Effector memory CD8-positive, alpha-beta T cell (primary cell): ENCODE data around the gene SPINK14.

Source experiments
- ATAC-seq: fragments of 150-1000 bp; cut with Tn5 transposase; replicated peaks from 2 replicates; pipeline ENCODE4 v1.10.0; 2021; ENCODE audit warnings: mild to moderate bottlenecking, moderate library complexity
- DNase-seq, 3 experiments: peaks; one replicate each; pipeline ENCODE4 v3.0.0; 2021
- H3K27ac Mint-ChIP-seq, 2 donors: one replicate each; pipeline ENCODE4 v1.8.0; 2022; ENCODE audit warnings: mild to moderate bottlenecking in 2 of 2, mixed read lengths in 2 of 2, moderate library complexity in 2 of 2
- H3K27me3 Mint-ChIP-seq, 2 donors: one replicate each; pipeline ENCODE4 v1.8.0; 2022; ENCODE audit warnings: mixed read lengths in 2 of 2
- H3K36me3 Mint-ChIP-seq: one replicate; pipeline ENCODE4 v1.8.0; 2022; ENCODE audit warnings: mild to moderate bottlenecking, moderate library complexity, mixed read lengths; ENCODE audit not compliant: insufficient read depth
- H3K4me1 Mint-ChIP-seq, 2 donors: one replicate each; pipeline ENCODE4 v1.8.0; 2022; ENCODE audit warnings: low read depth in 2 of 2, mixed read lengths in 2 of 2
- H3K4me3 Mint-ChIP-seq, 2 donors: one replicate each; pipeline ENCODE4 v1.8.0; 2022; ENCODE audit warnings: mild to moderate bottlenecking in 2 of 2, mixed read lengths in 2 of 2, moderate library complexity in 2 of 2
- H3K9me3 Mint-ChIP-seq, 2 donors: one replicate each; pipeline ENCODE4 v1.8.0; 2022; ENCODE audit warnings: mixed read lengths in 2 of 2
- total RNA-seq, 9 experiments: gene quantifications; one replicate each; lab custom pipeline; 2026; lab: John Stamatoyannopoulos, UW

The SPINK14 gene, protein sequence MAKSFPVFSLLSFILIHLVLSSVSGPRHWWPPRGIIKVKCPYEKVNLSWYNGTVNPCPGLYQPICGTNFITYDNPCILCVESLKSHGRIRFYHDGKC
- total RNA-seq = 0 to 0.06 (median 0) reads per million in 9 experiments

DNA sequence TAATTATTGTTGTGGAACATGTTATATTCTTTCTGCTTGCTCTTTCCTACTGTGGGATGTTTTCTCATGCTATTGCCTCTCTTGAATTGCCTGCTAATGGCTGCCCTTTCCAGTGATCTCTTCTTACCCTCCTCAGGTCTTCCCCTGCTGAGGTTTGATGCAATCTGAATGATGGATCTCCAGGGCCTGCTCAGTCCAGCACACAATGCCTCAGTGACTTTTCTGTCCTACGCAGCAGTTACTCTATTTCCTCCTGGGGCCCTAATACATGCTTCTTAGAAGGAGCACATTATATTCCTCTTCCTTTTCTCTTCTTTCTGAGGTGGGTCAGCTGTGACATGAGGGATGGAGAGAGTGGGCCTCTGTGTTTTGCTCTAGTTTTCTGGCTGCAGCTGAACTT, at the start of gene SPINK14:
Gene SPINK14, plus strand, starts transcription at position 301 of the 400 bp plus-strand sequence. CDS start 1,187 bp downstream, outside the sequence.
- no peaks in the 10 kb centered on the region for H3K36me3 Mint-ChIP-seq
- no peak within 1 kb of the TSS for H3K27ac Mint-ChIP-seq
- ATAC-seq (no peak), DNase-seq (no peak)
- H3K9me3 Mint-ChIP-seq = no peaks in the 10 kb centered on the region
- H3K4me3 Mint-ChIP-seq = no peak within 1 kb of the TSS
- peaks cover 7 to 10% of the 10 kb centered on the region in 2 donors for H3K27me3 Mint-ChIP-seq
- no peaks in the 10 kb centered on the region for H3K4me1 Mint-ChIP-seq

DNA sequence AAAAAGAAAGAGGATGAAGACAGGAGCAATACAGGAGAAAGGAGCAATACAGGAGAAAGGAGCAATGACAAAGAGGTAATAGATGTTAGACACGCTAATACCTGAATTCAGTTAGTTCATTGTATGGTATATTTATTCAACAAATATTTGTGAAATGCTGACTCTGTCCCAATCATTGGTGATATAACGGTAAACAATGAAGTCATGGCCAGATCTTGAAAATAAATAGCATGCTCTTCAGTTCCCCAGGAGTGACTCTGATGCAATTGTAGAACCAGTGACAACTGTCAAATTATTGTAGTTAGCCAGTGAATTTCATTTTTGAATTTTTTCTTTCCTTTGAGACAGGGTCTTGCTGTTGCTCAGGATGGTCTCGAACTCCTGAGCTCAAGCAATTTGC, 48.0 kb upstream of the SPINK14 start:
- Mint-ChIP-seq H3K9me3 (no peaks in the 10 kb centered on the region), H3K36me3 (no peaks in the 10 kb centered on the region), H3K27me3 (no peaks in the 10 kb centered on the region), H3K4me3 (no peak overlapping the region), H3K27ac (no peak overlapping the region), H3K4me1 (no peaks in the 10 kb centered on the region)
- ATAC-seq (no peak), DNase-seq (no peak)

DNA sequence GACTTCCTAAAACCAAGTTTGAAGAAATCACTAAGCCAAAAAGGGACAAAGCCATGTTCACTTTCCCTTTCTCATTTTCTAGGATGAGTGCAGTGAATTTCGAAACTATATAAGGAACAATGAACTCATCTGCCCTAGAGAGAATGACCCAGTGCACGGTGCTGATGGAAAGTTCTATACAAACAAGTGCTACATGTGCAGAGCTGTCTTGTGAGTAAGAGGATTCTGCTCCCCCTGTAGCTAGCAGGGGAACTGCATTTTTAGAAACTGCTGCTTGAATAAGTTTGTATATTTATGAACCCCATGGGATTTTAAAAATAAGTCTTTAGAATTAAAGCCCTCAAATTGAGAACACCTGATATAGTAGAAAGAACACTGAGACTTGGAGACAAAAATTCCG, 42.7 kb upstream of the SPINK14 start:
- no peak for DNase-seq
- H3K36me3 Mint-ChIP-seq = peaks cover 3% of the 10 kb centered on the region
- H3K4me1 Mint-ChIP-seq = no peaks in the 10 kb centered on the region
- H3K9me3 Mint-ChIP-seq = peaks cover 0 to 4% of the 10 kb centered on the region in 2 donors
- no peak overlapping the region for H3K4me3 Mint-ChIP-seq
- no peak for ATAC-seq
- no peak overlapping the region for H3K27ac Mint-ChIP-seq
- H3K27me3 Mint-ChIP-seq = no peaks in the 10 kb centered on the region

DNA sequence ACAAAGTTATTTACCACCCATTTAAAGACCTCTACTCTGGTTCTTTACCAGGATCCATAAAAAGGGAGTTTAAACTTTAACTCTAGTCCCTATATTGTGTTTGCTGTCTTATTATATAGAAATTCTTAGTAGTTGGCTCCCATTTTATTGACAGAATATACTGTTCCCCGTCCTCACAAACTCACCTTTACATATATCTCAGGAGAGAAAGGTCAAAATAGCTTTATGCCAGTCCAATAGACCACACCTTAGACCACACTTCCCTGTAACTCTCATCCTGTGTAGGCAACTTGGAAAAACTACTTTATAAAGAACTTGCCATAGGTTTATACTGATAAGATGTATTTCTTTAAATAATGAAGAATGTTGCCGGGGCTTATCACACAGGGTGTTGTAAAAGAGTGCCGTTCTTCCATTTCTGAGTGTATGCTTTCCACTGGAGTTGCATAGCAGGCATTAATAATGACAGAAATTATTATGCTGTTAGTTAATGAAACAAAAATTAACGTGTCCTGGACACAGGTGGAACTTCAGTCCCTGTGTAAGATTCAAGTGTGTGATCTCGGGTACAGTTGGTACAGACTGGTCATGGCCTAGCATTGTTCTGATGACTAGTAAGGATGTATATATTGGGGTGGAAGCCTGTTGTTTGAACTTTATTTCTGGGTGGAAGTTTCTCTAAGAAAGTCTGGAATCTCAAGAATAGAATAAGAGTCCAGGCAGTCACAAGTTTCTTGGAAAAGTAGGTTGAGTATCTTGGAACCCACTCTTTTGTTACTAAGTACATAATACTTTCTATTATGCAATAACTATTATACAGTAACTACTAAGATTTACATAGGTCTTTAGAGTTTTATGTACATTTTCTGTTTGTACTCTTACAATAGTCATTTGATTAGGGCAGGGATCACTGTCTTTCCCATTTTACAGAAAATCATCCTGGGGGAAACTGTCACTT, 33.0 kb upstream of the SPINK14 start:
- no peaks in the 10 kb centered on the region for H3K9me3 Mint-ChIP-seq
- no peaks in the 10 kb centered on the region for H3K36me3 Mint-ChIP-seq
- H3K4me1 Mint-ChIP-seq = no peaks in the 10 kb centered on the region
- no peak overlapping the region for H3K27ac Mint-ChIP-seq
- DNase-seq (no peak), ATAC-seq (no peak)
- H3K4me3 Mint-ChIP-seq = no peak overlapping the region
- peaks cover 0 to 8% of the 10 kb centered on the region in 2 donors for H3K27me3 Mint-ChIP-seq

DNA sequence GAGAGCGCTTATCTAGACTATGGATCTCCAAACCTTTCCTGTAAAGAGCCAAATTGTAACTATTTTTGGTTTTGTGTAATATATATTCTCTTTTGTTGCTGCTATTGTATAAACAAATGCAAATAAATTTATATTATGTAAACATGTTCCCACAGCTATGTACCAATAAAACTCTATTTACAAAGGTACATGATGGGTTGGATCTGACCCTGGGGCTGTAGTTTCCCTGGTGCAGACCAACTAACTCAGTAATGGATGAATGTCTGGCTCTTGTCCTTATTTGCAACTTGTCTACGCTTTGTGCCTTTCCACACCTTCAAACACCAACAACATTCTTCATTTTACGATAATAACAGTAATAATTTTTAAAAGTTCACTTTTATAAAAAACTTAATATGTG, 27.5 kb upstream of the SPINK14 start:
- Mint-ChIP-seq H3K36me3 (no peaks in the 10 kb centered on the region), H3K9me3 (no peaks in the 10 kb centered on the region), H3K4me3 (no peak overlapping the region), H3K27ac (no peak overlapping the region), H3K4me1 (no peaks in the 10 kb centered on the region), H3K27me3 (peaks cover 0 to 8% of the 10 kb centered on the region in 2 donors)
- ATAC-seq = no peak
- no peak for DNase-seq

DNA sequence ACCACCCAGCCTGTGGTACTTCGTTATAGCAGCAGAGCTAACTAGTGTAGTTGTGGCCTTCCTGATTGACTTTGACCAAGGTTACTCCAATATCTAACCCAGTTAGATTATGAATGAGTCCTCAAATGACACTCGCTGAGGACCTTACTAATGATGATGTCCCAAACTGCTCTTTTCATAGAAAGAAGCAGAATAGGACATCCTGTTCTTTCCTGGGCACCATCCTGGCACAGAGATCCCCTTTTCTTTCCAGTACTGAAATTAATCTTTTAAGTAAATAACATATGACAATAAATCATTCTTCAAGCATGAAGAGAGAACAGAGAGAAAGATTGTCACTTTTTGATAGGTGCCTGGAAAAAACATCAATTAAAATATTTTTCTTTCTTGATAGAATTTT, 26.7 kb upstream of the SPINK14 start:
- no peak for DNase-seq
- no peak for ATAC-seq
- Mint-ChIP-seq H3K9me3 (no peaks in the 10 kb centered on the region), H3K4me1 (no peaks in the 10 kb centered on the region), H3K27me3 (peaks cover 0 to 13% of the 10 kb centered on the region in 2 donors), H3K4me3 (no peak overlapping the region), H3K27ac (no peak overlapping the region), H3K36me3 (no peaks in the 10 kb centered on the region)

DNA sequence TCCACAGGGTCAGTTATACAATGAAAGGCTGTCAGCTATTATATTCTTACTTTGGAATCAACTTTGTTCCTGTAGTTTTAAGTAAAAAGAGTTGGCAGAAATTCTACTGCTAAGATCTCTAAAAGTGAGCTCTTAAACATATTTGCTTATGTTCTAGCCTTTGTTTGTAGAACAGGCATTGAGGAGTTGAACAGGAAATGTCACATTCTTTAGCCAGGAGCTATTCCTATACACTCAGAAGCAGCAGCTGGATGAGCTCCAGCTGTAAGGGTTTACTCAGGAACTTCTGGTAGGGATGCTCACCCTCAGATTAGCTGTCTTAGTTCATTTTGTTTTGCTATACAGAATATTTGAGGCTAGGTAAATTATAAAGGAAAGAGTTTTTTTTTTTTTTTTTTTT, 22.4 kb upstream of the SPINK14 start:
- Mint-ChIP-seq H3K36me3 (no peaks in the 10 kb centered on the region), H3K27ac (no peak overlapping the region), H3K27me3 (peaks cover 0 to 14% of the 10 kb centered on the region in 2 donors), H3K9me3 (no peaks in the 10 kb centered on the region), H3K4me3 (no peak overlapping the region), H3K4me1 (no peaks in the 10 kb centered on the region)
- DNase-seq = no peak
- ATAC-seq = no peak

DNA sequence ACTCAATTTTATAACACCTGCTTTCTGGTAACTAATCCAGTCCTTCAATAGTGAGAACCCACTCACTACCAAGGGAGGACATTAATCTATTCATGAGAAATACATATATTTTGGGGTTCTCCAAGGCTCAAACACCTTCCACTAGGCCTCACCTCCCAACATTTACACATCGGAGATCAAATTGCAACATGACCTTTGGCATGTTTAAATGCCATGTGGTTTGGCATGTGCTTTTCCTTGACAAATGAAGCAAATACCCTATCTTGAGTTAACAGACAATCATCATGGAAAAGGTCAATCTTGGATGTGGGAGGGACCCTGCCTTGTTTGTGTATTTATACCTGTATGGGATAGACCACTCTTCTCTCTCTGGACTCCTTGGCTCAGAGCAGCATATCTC, 21.9 kb upstream of the SPINK14 start:
- Mint-ChIP-seq H3K9me3 (no peaks in the 10 kb centered on the region), H3K27ac (no peak overlapping the region), H3K36me3 (no peaks in the 10 kb centered on the region), H3K4me1 (no peaks in the 10 kb centered on the region), H3K4me3 (no peak overlapping the region), H3K27me3 (peaks cover 0 to 14% of the 10 kb centered on the region in 2 donors)
- ATAC-seq (no peak), DNase-seq (no peak)

DNA sequence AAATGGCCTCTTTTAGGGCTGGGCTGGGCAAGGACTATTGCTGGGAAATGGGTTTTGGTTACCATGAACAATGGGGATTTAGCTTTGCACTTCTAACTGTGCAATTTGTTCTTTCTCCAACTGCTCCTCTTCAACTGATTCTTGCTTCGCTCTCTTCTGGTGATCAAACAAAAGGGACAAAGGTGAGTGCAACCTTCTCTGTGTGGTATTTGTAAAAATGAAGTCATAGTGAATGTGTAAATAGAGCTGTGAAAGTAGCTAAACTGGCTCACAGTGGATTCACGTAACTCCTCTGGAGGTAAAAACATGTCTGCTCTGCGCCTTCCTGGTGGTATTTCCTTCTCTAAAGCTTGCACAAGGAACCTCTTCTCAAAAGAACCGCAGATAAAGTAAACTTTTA, 20.9 kb upstream of the SPINK14 start:
- Mint-ChIP-seq H3K9me3 (no peaks in the 10 kb centered on the region), H3K27me3 (peaks cover 0 to 19% of the 10 kb centered on the region in 2 donors), H3K36me3 (no peaks in the 10 kb centered on the region)

DNA sequence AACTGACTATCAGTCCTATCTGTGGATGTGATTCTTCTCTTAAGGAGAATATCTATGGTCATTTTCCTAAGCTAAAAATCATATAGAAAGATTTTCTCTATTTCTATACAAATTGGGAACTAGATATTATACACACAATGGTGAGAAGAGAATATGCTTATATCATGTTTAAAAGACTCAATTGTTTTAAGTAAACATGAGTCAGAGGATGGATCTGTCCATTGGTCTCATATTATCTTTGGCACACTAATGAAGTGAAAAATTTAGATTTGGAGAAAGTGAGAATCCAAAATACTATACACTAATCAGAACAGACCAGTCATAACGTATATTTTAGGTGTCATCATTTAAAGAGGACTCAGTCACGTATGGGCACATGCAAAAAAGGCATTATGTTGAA, 16.5 kb upstream of the SPINK14 start:
- ATAC-seq (no peak), DNase-seq (no peak)
- Mint-ChIP-seq H3K36me3 (no peaks in the 10 kb centered on the region), H3K4me1 (no peaks in the 10 kb centered on the region), H3K27me3 (peaks cover 0 to 13% of the 10 kb centered on the region in 2 donors), H3K9me3 (peaks cover 2 to 11% of the 10 kb centered on the region in 2 donors), H3K27ac (no peak overlapping the region), H3K4me3 (no peak overlapping the region)

More for the DNA sequence above, 20.9 kb upstream of the SPINK14 start:
- DNase-seq = no peak
- Mint-ChIP-seq H3K4me1 (no peaks in the 10 kb centered on the region), H3K4me3 (no peak overlapping the region), H3K27ac (no peak overlapping the region)
- no peak for ATAC-seq

DNA sequence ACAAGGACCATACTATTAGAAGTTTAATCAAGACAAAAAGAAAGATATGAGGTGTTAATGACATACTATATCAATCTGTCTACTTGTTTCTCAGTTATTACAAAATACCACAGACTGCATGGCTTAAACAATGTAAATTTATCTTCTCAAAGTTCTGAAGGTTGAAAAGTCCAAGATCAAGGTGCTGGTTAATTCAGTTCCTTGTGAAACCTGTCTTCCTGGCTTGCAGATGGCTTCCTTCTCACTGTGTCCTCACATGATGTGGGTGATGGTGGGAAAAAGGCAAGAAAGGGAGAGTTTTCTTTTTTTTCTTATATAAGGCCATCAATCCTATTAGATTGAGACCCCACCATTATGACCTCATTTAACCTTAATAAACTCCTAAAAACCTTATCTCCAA, 15.6 kb upstream of the SPINK14 start:
- H3K4me3 Mint-ChIP-seq = no peak overlapping the region
- H3K36me3 Mint-ChIP-seq = no peaks in the 10 kb centered on the region
- H3K27me3 Mint-ChIP-seq = peaks cover 0 to 13% of the 10 kb centered on the region in 2 donors
- H3K9me3 Mint-ChIP-seq = peaks cover 2 to 11% of the 10 kb centered on the region in 2 donors
- H3K27ac Mint-ChIP-seq = no peak overlapping the region
- no peaks in the 10 kb centered on the region for H3K4me1 Mint-ChIP-seq
- DNase-seq = no peak
- ATAC-seq = no peak

DNA sequence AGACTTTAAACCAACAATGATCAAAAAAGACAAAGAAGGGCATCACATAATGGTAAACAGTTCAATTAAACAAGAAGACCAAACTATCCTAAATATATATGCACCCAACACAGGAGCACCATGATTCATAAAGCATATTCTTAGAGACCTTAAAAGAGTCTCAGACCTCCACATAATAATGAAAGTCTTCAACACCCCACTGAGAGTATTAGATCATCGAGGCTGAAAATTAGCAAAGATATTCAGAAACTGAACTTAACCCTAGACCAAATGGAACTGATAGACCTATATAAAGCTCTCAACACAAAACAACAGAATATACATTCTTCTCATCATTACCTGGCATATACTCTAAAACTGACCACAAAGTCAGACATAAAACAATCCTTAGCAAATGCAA, 11.7 kb upstream of the SPINK14 start:
- Mint-ChIP-seq H3K27me3 (peaks cover 0 to 11% of the 10 kb centered on the region in 2 donors), H3K27ac (no peak overlapping the region), H3K36me3 (no peaks in the 10 kb centered on the region), H3K4me3 (no peak overlapping the region), H3K4me1 (no peaks in the 10 kb centered on the region), H3K9me3 (peaks cover 2 to 11% of the 10 kb centered on the region in 2 donors)
- DNase-seq (no peak), ATAC-seq (no peak)

DNA sequence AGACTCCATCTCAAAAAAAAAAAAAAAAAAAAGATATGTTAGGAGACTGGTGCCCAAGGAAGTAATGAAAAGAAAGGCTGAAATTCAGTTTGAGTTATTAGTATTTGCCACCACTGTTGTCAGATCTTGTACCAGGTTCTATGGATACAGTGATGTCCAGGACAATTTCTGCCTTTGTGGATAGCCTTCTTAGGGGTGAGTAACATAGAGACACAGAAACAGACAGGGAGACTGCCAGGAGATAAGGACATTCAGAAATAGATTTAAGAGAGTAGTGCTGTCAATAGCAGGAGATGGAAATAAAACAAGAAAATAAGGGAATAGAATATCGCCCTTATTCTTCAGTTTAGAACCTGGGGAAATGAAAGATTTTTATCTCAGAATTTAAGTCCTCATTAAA, 6.3 kb upstream of the SPINK14 start:
- H3K36me3 Mint-ChIP-seq = no peaks in the 10 kb centered on the region
- H3K4me1 Mint-ChIP-seq = peaks cover 2 to 3% of the 10 kb centered on the region in 2 donors
- H3K27me3 Mint-ChIP-seq = peaks cover 0 to 6% of the 10 kb centered on the region in 2 donors
- no peak for ATAC-seq
- no peak for DNase-seq
- no peak overlapping the region for H3K4me3 Mint-ChIP-seq
- no peaks in the 10 kb centered on the region for H3K9me3 Mint-ChIP-seq
- H3K27ac Mint-ChIP-seq = no peak overlapping the region

DNA sequence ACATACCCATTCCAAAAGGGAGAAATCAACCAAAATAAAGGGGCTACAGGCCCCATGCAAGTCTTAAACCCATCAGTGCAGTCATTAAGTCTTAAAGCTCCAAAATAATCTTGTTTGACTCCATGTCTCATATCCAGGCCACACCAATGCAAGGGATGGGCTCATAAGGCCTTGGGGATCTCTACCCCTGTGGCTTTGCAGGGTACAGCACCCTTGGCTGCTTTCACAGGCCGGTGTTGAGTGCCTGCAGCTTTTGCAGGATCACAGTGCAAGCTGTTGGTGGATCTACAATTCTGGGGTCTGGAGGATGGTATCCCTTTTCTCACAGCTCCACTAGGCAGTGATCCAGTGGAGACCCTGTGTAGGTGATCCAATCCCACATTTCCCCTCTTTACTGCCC, 5.0 kb upstream of the SPINK14 start:
- Mint-ChIP-seq H3K36me3 (no peaks in the 10 kb centered on the region), H3K27ac (no peak overlapping the region), H3K9me3 (no peaks in the 10 kb centered on the region), H3K27me3 (peaks cover 5 to 6% of the 10 kb centered on the region in 2 donors), H3K4me3 (no peak overlapping the region), H3K4me1 (peaks cover 2 to 3% of the 10 kb centered on the region in 2 donors)
- ATAC-seq (no peak), DNase-seq (no peak)
